ENCODE data around the gene AHCYL1. TPM values are rescaled to one million over a fixed set of nuclear protein-coding genes. Genes with fewer than 3 reads are reported as not detected.

The AHCYL1 gene
- total and polyA plus RNA-seq, 2 donors from 2014 or later = 103 to 125 TPM

DNA sequence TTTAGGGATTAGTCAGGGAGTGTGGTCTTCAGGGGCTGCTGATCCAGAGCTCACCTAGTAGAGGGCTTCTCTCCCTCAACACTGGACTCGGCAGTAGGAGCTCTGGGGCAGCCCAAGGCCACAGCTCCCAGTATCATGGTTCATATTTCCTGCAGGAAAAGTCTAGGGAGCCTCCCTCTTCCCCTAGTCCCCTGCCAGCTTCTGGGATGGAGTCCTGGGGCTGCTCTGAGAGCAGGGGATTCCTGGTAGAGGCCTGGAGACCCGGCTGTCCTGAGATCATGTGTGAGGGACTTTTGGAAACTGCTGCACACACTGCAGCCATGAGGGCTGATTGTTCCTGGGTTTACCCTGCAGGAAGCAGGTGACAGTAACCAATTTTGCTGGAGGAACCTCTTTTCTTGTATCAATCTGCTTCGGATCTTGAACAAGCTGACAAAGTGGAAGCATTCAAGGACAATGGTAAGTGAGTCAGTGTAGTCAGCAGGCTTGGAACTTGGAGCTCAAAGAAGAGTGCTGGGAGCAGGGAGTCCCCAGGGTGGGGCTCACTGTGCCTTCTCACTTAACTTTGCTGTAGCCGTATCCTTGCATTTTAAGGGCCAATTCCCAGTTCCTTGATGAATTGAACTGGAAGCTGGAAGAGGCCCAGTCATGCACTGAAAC lies 66.2 kb downstream of the AHCYL1 start:
- Histone ChIP-seq H3K9ac (ENCODE audit: low read length in 3 of 3) (no peak overlapping the region), H3K27ac (ENCODE audit: low read depth in 2 of 2, low read length in 2 of 2) (no peak overlapping the region), H3K4me1 (ENCODE audit: control insufficient read depth in 2 of 3, insufficient read depth in 2 of 3, low read depth in 1 of 3, low read length in 3 of 3) (peaks cover 0 to 12% (median 5%) of the 10 kb centered on the region in 3 donors), H3K36me3 (ENCODE audit: control insufficient read depth in 2 of 3, insufficient read depth in 3 of 3, low read length in 3 of 3) (peaks cover 16 to 80% (median 39%) of the 10 kb centered on the region in 3 donors), H3K9me3 (ENCODE audit: control insufficient read depth in 2 of 3, insufficient read depth in 1 of 3, low read length in 3 of 3) (no peaks in the 10 kb centered on the region), H3K27me3 (ENCODE audit: control insufficient read depth, insufficient read depth, low read length) (no peaks in the 10 kb centered on the region), H3K4me3 (ENCODE audit: low read length in 3 of 3) (no peak overlapping the region)
- no peak for DNase-seq
- FAIRE-seq = no peak
- TF ChIP-seq, protein P1, sequence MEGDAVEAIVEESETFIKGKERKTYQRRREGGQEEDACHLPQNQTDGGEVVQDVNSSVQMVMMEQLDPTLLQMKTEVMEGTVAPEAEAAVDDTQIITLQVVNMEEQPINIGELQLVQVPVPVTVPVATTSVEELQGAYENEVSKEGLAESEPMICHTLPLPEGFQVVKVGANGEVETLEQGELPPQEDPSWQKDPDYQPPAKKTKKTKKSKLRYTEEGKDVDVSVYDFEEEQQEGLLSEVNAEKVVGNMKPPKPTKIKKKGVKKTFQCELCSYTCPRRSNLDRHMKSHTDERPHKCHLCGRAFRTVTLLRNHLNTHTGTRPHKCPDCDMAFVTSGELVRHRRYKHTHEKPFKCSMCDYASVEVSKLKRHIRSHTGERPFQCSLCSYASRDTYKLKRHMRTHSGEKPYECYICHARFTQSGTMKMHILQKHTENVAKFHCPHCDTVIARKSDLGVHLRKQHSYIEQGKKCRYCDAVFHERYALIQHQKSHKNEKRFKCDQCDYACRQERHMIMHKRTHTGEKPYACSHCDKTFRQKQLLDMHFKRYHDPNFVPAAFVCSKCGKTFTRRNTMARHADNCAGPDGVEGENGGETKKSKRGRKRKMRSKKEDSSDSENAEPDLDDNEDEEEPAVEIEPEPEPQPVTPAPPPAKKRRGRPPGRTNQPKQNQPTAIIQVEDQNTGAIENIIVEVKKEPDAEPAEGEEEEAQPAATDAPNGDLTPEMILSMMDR (IDR thresholded peaks at IDR 0.05; ENCODE audit: borderline replicate concordance, extremely low read depth, insufficient read depth) = no peak
- intact Hi-C loops (cut with DNase I) = loop anchor here (10.0 kb wide), 1 partner anchor 54 kb away; no protein-coding TSS in a partner anchor

DNA sequence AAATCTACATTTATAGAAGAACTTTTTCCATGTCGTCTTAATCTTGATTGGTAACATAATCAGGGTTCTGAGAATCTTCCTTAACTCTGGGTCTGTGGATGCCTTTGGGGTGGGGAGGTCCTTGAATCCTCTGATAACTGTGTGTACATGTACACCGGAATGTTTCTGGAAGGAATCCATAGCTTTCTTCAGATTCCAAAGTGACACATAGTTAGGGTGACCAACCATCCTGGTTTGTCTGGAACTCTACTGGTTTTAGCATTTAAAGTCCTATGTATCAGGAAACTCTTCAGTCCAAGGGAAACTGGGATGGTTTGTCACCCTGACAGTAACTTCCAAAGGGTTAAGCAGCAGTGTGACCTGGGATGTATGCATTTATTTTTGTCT lies 66.7 kb downstream of the AHCYL1 start:
- no peak overlapping the region for H3K9ac ChIP-seq (ENCODE audit: low read length in 3 of 3)
- H3K4me1 ChIP-seq (ENCODE audit: control insufficient read depth in 2 of 3, insufficient read depth in 2 of 3, low read depth in 1 of 3, low read length in 3 of 3) = peaks cover 0 to 12% (median 5%) of the 10 kb centered on the region in 3 donors
- no peak overlapping the region for H3K27ac ChIP-seq (ENCODE audit: low read depth in 2 of 2, low read length in 2 of 2)
- H3K9me3 ChIP-seq (ENCODE audit: control insufficient read depth in 2 of 3, insufficient read depth in 1 of 3, low read length in 3 of 3) = no peaks in the 10 kb centered on the region
- FAIRE-seq (no peak), DNase-seq (no peak)
- H3K4me3 ChIP-seq (ENCODE audit: low read length in 3 of 3) = no peak overlapping the region
- H3K27me3 ChIP-seq (ENCODE audit: control insufficient read depth, insufficient read depth, low read length) = no peaks in the 10 kb centered on the region
- intact Hi-C loops (cut with DNase I) = loop anchor here (10.0 kb wide), 1 partner anchor 54 kb away; no protein-coding TSS in a partner anchor
- peaks cover 16 to 78% (median 41%) of the 10 kb centered on the region in 3 donors for H3K36me3 ChIP-seq (ENCODE audit: control insufficient read depth in 2 of 3, insufficient read depth in 3 of 3, low read length in 3 of 3)
- TF ChIP-seq, protein P1 (IDR thresholded peaks at IDR 0.05; ENCODE audit: borderline replicate concordance, extremely low read depth, insufficient read depth) = no peak

DNA sequence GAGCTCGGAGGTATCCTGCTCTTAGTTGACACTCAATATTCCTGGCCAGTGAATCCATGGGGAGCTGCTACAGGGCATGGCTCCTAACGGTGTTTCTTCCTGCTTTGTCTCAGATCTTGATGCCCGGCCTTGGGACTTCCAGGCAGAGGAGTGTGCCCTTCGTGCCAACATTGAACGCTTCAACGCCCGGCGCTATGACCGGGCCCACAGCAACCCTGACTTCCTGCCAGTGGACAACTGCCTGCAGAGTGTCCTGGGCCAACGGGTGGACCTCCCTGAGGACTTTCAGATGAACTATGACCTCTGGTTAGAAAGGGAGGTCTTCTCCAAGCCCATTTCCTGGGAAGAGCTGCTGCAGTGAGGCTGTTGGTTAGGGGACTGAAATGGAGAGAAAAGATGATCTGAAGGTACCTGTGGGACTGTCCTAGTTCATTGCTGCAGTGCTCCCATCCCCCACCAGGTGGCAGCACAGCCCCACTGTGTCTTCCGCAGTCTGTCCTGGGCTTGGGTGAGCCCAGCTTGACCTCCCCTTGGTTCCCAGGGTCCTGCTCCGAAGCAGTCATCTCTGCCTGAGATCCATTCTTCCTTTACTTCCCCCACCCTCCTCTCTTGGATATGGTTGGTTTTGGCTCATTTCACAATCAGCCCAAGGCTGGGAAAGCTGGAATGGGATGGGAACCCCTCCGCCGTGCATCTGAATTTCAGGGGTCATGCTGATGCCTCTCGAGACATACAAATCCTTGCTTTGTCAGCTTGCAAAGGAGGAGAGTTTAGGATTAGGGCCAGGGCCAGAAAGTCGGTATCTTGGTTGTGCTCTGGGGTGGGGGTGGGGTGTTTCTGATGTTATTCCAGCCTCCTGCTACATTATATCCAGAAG lies 69.2 kb downstream of the AHCYL1 start:
- Histone ChIP-seq H3K27me3 (ENCODE audit: control insufficient read depth, insufficient read depth, low read length) (no peaks in the 10 kb centered on the region), H3K4me3 (ENCODE audit: low read length in 3 of 3) (no peak overlapping the region), H3K36me3 (ENCODE audit: control insufficient read depth in 2 of 3, insufficient read depth in 3 of 3, low read length in 3 of 3) (peaks cover 14 to 68% (median 43%) of the 10 kb centered on the region in 3 donors), H3K4me1 (ENCODE audit: control insufficient read depth in 2 of 3, insufficient read depth in 2 of 3, low read depth in 1 of 3, low read length in 3 of 3) (peaks cover 0 to 7% (median 0%) of the 10 kb centered on the region in 3 donors), H3K9me3 (ENCODE audit: control insufficient read depth in 2 of 3, insufficient read depth in 1 of 3, low read length in 3 of 3) (no peaks in the 10 kb centered on the region), H3K9ac (ENCODE audit: low read length in 3 of 3) (no peak overlapping the region), H3K27ac (ENCODE audit: low read depth in 2 of 2, low read length in 2 of 2) (no peak overlapping the region)
- FAIRE-seq (no peak), DNase-seq (peak in 3 of 5 donors; percentile 54 to 72 (median 63))
- intact Hi-C loops (cut with DNase I) = loop anchor here (10.0 kb wide), 1 partner anchor 51 kb away; no protein-coding TSS in a partner anchor
- TF ChIP-seq, protein P1 (IDR thresholded peaks at IDR 0.05; ENCODE audit: borderline replicate concordance, extremely low read depth, insufficient read depth) = peak; percentile 88

Data from kidney (tissue), 14 donors.